HEK293 (cell line): ENCODE results near the gene CCDC63.

Source experiments
- CTCF ChIA-PET: fragments of 350-600 bp; formaldehyde crosslinking; extraction: SDS; loops from one replicate; lab custom pipeline; 2021; ENCODE audit warnings: antibody characterized with exemption; lab: Yijun Ruan, JAX
- POLR2A ChIA-PET: fragments of 300-600 bp; formaldehyde crosslinking; extraction: SDS; loops from one replicate; lab custom pipeline; 2020; ENCODE audit warnings: antibody characterized with exemption, inconsistent platforms; lab: Yijun Ruan, JAX
- H3K27ac ChIP-seq: fragments of 200-500 bp; sonication (Bioruptor generic); 2 replicates; pipeline ENCODE4 v1.5.1; 2014; ENCODE audit warnings: low read depth, low read length, control low read depth, inconsistent platforms; ENCODE audit errors: extremely low read depth
- H3K36me3 ChIP-seq, 2 experiments: fragments of 200-500 bp in 1 of 2; sonication (Bioruptor generic) in 1 of 2; 1 replicate in 1 of 2; 2 replicates in 1 of 2; pipeline ENCODE4 v1.5.1; 2014 to 2017; ENCODE audit warnings: inconsistent platforms in 2 of 2, low read length in 2 of 2; ENCODE audit not compliant: control insufficient read depth in 2 of 2, insufficient read depth in 1 of 2
- H3K4me1 ChIP-seq: fragments of 200-500 bp; sonication (Bioruptor generic); 2 replicates; pipeline ENCODE4 v1.5.1; 2014; ENCODE audit warnings: mild to moderate bottlenecking, low read length, inconsistent platforms; ENCODE audit not compliant: control insufficient read depth, insufficient read depth
- H3K4me3 ChIP-seq: 2 replicates; pipeline ENCODE4 v1.5.1; 2011; ENCODE audit warnings: low read depth, mild to moderate bottlenecking, control low read depth, low read length, moderate library complexity
- H3K9me3 ChIP-seq: fragments of 200-500 bp; sonication (Bioruptor generic); 2 replicates; pipeline ENCODE4 v1.5.1; 2014; ENCODE audit warnings: low read depth, low read length, inconsistent platforms; ENCODE audit not compliant: control insufficient read depth, insufficient read depth
- KLF10 ChIP-seq: fragments of 450-650 bp; IDR thresholded peaks from 2 replicates; pipeline ENCODE4 v1.5.1; 2018; ENCODE audit warnings: missing biosample characterization, mild to moderate bottlenecking, missing genetic modification characterization
- MZF1 ChIP-seq: fragments of 450-650 bp; formaldehyde crosslinking; IDR thresholded peaks from 2 replicates; pipeline ENCODE4 v1.5.1; 2017; ENCODE audit warnings: missing biosample characterization, missing genetic modification characterization, borderline replicate concordance
- OVOL3 ChIP-seq: fragments of 450-650 bp; formaldehyde crosslinking; IDR thresholded peaks from 2 replicates; pipeline ENCODE4 v1.5.1; 2016; ENCODE audit warnings: missing biosample characterization, missing genetic modification characterization
- PATZ1 ChIP-seq: fragments of 450-650 bp; formaldehyde crosslinking; IDR thresholded peaks from 2 replicates; pipeline ENCODE4 v1.5.1; 2016; ENCODE audit warnings: missing biosample characterization, missing genetic modification characterization
- PRDM4 ChIP-seq: fragments of 450-650 bp; formaldehyde crosslinking; IDR thresholded peaks from 2 replicates; pipeline ENCODE4 v1.5.1; 2017; ENCODE audit warnings: missing biosample characterization, missing genetic modification characterization
- REPIN1 ChIP-seq: fragments of 450-650 bp; formaldehyde crosslinking; IDR thresholded peaks from 2 replicates; pipeline ENCODE4 v1.5.1; 2017; ENCODE audit warnings: missing biosample characterization, missing genetic modification characterization, low read depth
- SP2 ChIP-seq: fragments of 450-650 bp; formaldehyde crosslinking; IDR thresholded peaks from 2 replicates; pipeline ENCODE4 v1.5.1; 2016; ENCODE audit warnings: missing biosample characterization, missing genetic modification characterization
- ZBTB8A ChIP-seq: fragments of 450-650 bp; formaldehyde crosslinking; IDR thresholded peaks from 2 replicates; pipeline ENCODE4 v1.5.1; 2016; ENCODE audit warnings: missing biosample characterization, missing genetic modification characterization
- ZNF10 ChIP-seq: fragments of 450-650 bp; formaldehyde crosslinking; IDR thresholded peaks from 2 replicates; pipeline ENCODE4 v1.5.1; 2017; ENCODE audit warnings: missing biosample characterization, missing genetic modification characterization
- ZNF16 ChIP-seq: fragments of 450-650 bp; formaldehyde crosslinking; IDR thresholded peaks from 2 replicates; pipeline ENCODE4 v1.5.1; 2016; ENCODE audit warnings: low read depth, missing biosample characterization, missing genetic modification characterization
- ZNF174 ChIP-seq: fragments of 450-650 bp; formaldehyde crosslinking; IDR thresholded peaks from 2 replicates; pipeline ENCODE4 v1.5.0; 2017; ENCODE audit warnings: missing biosample characterization, mild to moderate bottlenecking, missing genetic modification characterization
- ZNF18 ChIP-seq: fragments of 450-650 bp; formaldehyde crosslinking; IDR thresholded peaks from 2 replicates; pipeline ENCODE4 v1.5.1; 2016; ENCODE audit warnings: missing biosample characterization, missing genetic modification characterization
- ZNF266 ChIP-seq: fragments of 450-650 bp; formaldehyde crosslinking; IDR thresholded peaks from 2 replicates; pipeline ENCODE4 v1.5.1; 2016; ENCODE audit warnings: missing biosample characterization, missing genetic modification characterization, low read depth
- ZNF324 ChIP-seq: fragments of 450-650 bp; formaldehyde crosslinking; IDR thresholded peaks from 2 replicates; pipeline ENCODE4 v1.5.1; 2016; ENCODE audit warnings: missing biosample characterization, missing genetic modification characterization
- ZNF426 ChIP-seq: fragments of 450-650 bp; formaldehyde crosslinking; IDR thresholded peaks from 2 replicates; pipeline ENCODE4 v1.5.1; 2017; ENCODE audit warnings: missing biosample characterization, missing genetic modification characterization, mild to moderate bottlenecking, inconsistent platforms, moderate library complexity
- ZNF514 ChIP-seq: fragments of 450-650 bp; formaldehyde crosslinking; IDR thresholded peaks from 2 replicates; pipeline ENCODE4 v1.5.1; 2016; ENCODE audit warnings: missing biosample characterization, missing genetic modification characterization
- ZNF518A ChIP-seq: fragments of 450-650 bp; formaldehyde crosslinking; conservative IDR thresholded peaks from 2 replicates; pipeline ENCODE4 v1.5.1; 2016; ENCODE audit warnings: low read depth, missing biosample characterization, missing genetic modification characterization
- ZNF549 ChIP-seq: fragments of 450-650 bp; IDR thresholded peaks from 2 replicates; pipeline ENCODE4 v1.5.1; 2018; ENCODE audit warnings: missing biosample characterization, missing genetic modification characterization, mild to moderate bottlenecking, inconsistent platforms, moderate library complexity
- ZNF645 ChIP-seq: fragments of 450-650 bp; formaldehyde crosslinking; IDR thresholded peaks from 2 replicates; pipeline ENCODE4; 2016; ENCODE audit warnings: missing biosample characterization, missing genetic modification characterization
- ZNF701 ChIP-seq: fragments of 450-650 bp; formaldehyde crosslinking; IDR thresholded peaks from 2 replicates; pipeline ENCODE4 v1.5.1; 2016; ENCODE audit warnings: missing biosample characterization, missing genetic modification characterization
- ZNF776 ChIP-seq: fragments of 450-650 bp; formaldehyde crosslinking; IDR thresholded peaks from 2 replicates; pipeline ENCODE4 v1.5.0; 2017; ENCODE audit warnings: missing biosample characterization, missing genetic modification characterization, borderline replicate concordance
- ZNF777 ChIP-seq: fragments of 450-650 bp; formaldehyde crosslinking; IDR thresholded peaks from 2 replicates; pipeline ENCODE4 v1.5.1; 2017; ENCODE audit warnings: missing biosample characterization, missing genetic modification characterization, borderline replicate concordance
- ZXDB ChIP-seq: fragments of 450-650 bp; formaldehyde crosslinking; IDR thresholded peaks from 2 replicates; pipeline ENCODE4 v1.5.1; 2016; ENCODE audit warnings: missing biosample characterization, missing genetic modification characterization

Gene CCDC63

GRCh38 chr12:110846615-110847566 is at the start of gene CCDC63:
CCDC63 (plus strand) TSS chr12:110846987; CDS start chr12:110852955, 5,968 bp downstream.
- ChIA-PET CTCF (interaction anchor here (0.6 to 1.1 kb wide), 8 partner anchors 20 to 748 kb away, joined by 3 to 4 read pairs (median 3); partner anchors contain the start of gene FAM216A), POLR2A (interaction anchor here (0.7 to 1.0 kb wide), 2 partner anchors 416 to 468 kb away, joined by 3 read pairs; no protein-coding TSS in a partner anchor)
- Histone ChIP-seq H3K27ac (no peak within 1 kb of the TSS), H3K4me1 (no peaks in the 10 kb centered on the region), H3K9me3 (no peaks in the 10 kb centered on the region), H3K4me3 (no peak within 1 kb of the TSS), H3K36me3 (no peaks in the 10 kb centered on the region)
- TF ChIP-seq ZXDB (tag by site-specific recombination), result no peak
- no peak for TF ChIP-seq PATZ1 (tag by site-specific recombination)
- no peak for TF ChIP-seq ZNF776 (tag by site-specific recombination)
- TF ChIP-seq ZNF16 (tag by site-specific recombination), result no peak
- no peak for TF ChIP-seq ZNF518A (tag by site-specific recombination)
- no peak for TF ChIP-seq ZNF18 (tag by site-specific recombination)
- TF ChIP-seq ZNF266 (tag by site-specific recombination), result no peak
- no peak for TF ChIP-seq SP2 (tag by site-specific recombination)
- TF ChIP-seq KLF10, result no peak
- no peak for TF ChIP-seq OVOL3 (tag by site-specific recombination)
- TF ChIP-seq REPIN1, result no peak
- TF ChIP-seq ZNF701 (tag by site-specific recombination), result no peak
- TF ChIP-seq ZNF549 (tag by site-specific recombination), result no peak
- TF ChIP-seq ZNF324, result no peak
- TF ChIP-seq ZNF514 (tag by site-specific recombination), result no peak
- TF ChIP-seq ZNF426 (tag by site-specific recombination), result no peak
- no peak for TF ChIP-seq MZF1
- TF ChIP-seq PRDM4 (tag by site-specific recombination), result no peak
- TF ChIP-seq ZNF777 (tag by site-specific recombination), result peak; percentile 94
- no peak for TF ChIP-seq ZNF10 (tag by site-specific recombination)
- TF ChIP-seq ZNF645 (tag by site-specific recombination), result no peak
- no peak for TF ChIP-seq ZNF174 (tag by site-specific recombination)
- TF ChIP-seq ZBTB8A (tag by site-specific recombination), result peak; percentile 42
